Activated CD8-positive, alpha-beta T cell treated with anti-CD3 and anti-CD28 coated beads for 36 hours (primary cell): ENCODE results near the gene FBXO31. TPM values are rescaled to one million over a fixed set of nuclear protein-coding genes. Genes with fewer than 3 reads are reported as not detected.

ENCODE experiments used
- ATAC-seq: fragments of 200-7000 bp; cut with Tn5 transposase; one replicate; pipeline ENCODE4 v1.10.0; 2021; ENCODE audit warnings: mild to moderate bottlenecking, moderate library complexity
- CTCF ChIA-PET: fragments of 350-600 bp; sonication (Branson Sonifier 250); formaldehyde crosslinking; loops from one replicate; lab custom pipeline; 2021; ENCODE audit warnings: antibody characterized with exemption; lab: Charles Lee
- POLR2A ChIA-PET: fragments of 350-600 bp; sonication (Branson Sonifier 250); formaldehyde crosslinking; loops from one replicate; lab custom pipeline; 2021; ENCODE audit warnings: antibody characterized with exemption; lab: Charles Lee
- DNase-seq: peaks from one replicate; pipeline ENCODE4 v3.0.0-alpha.2; 2020
- H3K27ac Mint-ChIP-seq: one replicate; pipeline ENCODE4 v1.8.0; 2021; ENCODE audit warnings: mild to moderate bottlenecking, mixed read lengths
- H3K27me3 Mint-ChIP-seq: one replicate; pipeline ENCODE4 v1.8.0; 2021; ENCODE audit warnings: mixed read lengths
- H3K36me3 Mint-ChIP-seq: one replicate; pipeline ENCODE4 v1.8.0; 2021; ENCODE audit warnings: low read depth, mixed read lengths
- H3K4me1 Mint-ChIP-seq: one replicate; pipeline ENCODE4 v1.8.0; 2021; ENCODE audit warnings: low read depth, mixed read lengths
- H3K4me3 Mint-ChIP-seq: one replicate; pipeline ENCODE4 v1.8.0; 2021; ENCODE audit warnings: mild to moderate bottlenecking, moderate library complexity, mixed read lengths
- H3K9me3 Mint-ChIP-seq: one replicate; pipeline ENCODE4 v1.8.0; 2021; ENCODE audit warnings: mixed read lengths
- CTCF ChIP-seq: fragments of 200-600 bp; IDR thresholded peaks from one replicate; pipeline ENCODE4 v1.8.0; 2022; ENCODE audit warnings: antibody characterized with exemption, mild to moderate bottlenecking
- intact Hi-C: fragments of 100-400 bp; cut with micrococcal nuclease; formaldehyde crosslinking; loops from one replicate; pipeline ENCODE4 v1.10.0; 2022
- total RNA-seq, 2 experiments: library from RNA; stranded (reverse); gene quantifications; one replicate each; pipeline ENCODE4 v1.2.3, GENCODE V29; 2021

The FBXO31 gene
- total RNA-seq, 2 experiments from 2014 or later = 32.0 to 32.7 TPM

- no peak for TF ChIP-seq CTCF
- H3K4me1 Mint-ChIP-seq = peaks cover 26% of the 10 kb centered on the region
- H3K27me3 Mint-ChIP-seq = no peaks in the 10 kb centered on the region
- DNase-seq (no peak), ATAC-seq (no peak)
- ChIA-PET CTCF (interaction anchor here (1.3 kb wide), 1 partner anchor 36 kb away, joined by 3 read pairs; no protein-coding TSS in a partner anchor), POLR2A (no interaction called here)
- intact Hi-C loops = no loop called here
- H3K9me3 Mint-ChIP-seq = no peaks in the 10 kb centered on the region
- peaks cover 49% of the 10 kb centered on the region for H3K36me3 Mint-ChIP-seq
- H3K4me3 Mint-ChIP-seq = peak overlapping the region; percentile 53
- peak overlapping the region; percentile 95 for H3K27ac Mint-ChIP-seq
Observed at GRCh38 chr16:87345726-87346424, 37.7 kb downstream of the FBXO31 start.

GRCh38 chr16:87344931-87345631, 38.5 kb downstream of the FBXO31 start:
- ChIA-PET POLR2A (no interaction called here), CTCF (interaction anchor here (0.9 to 1.3 kb wide), 3 partner anchors 13 to 291 kb away, joined by 3 read pairs; no protein-coding TSS in a partner anchor)
- TF ChIP-seq CTCF = no peak
- Mint-ChIP-seq H3K36me3 (peaks cover 54% of the 10 kb centered on the region), H3K27ac (peak overlapping the region; percentile 95), H3K4me3 (peak overlapping the region; percentile 53), H3K9me3 (no peaks in the 10 kb centered on the region), H3K27me3 (no peaks in the 10 kb centered on the region), H3K4me1 (peaks cover 26% of the 10 kb centered on the region)
- peak; percentile 79 for ATAC-seq
- peak; percentile 79 for DNase-seq
- intact Hi-C loops = no loop called here

GRCh38 chr16:87344165-87344930, 39.2 kb downstream of the FBXO31 start:
- intact Hi-C loops = no loop called here
- peak overlapping the region; percentile 44 for H3K4me3 Mint-ChIP-seq
- ChIA-PET CTCF (interaction anchor here (0.8 to 1.3 kb wide), 4 partner anchors 13 to 291 kb away, joined by 3 read pairs; partner anchors contain the start of gene FBXO31), POLR2A (interaction anchor here (0.6 kb wide), 1 partner anchor 42 kb away, joined by 3 read pairs; no protein-coding TSS in a partner anchor)
- H3K27ac Mint-ChIP-seq = peak overlapping the region; percentile 67
- no peak for DNase-seq
- ATAC-seq = no peak
- H3K9me3 Mint-ChIP-seq = no peaks in the 10 kb centered on the region
- H3K4me1 Mint-ChIP-seq = peaks cover 26% of the 10 kb centered on the region
- peaks cover 55% of the 10 kb centered on the region for H3K36me3 Mint-ChIP-seq
- no peaks in the 10 kb centered on the region for H3K27me3 Mint-ChIP-seq
- no peak for TF ChIP-seq CTCF

- intact Hi-C loops = no loop called here
- no peak for TF ChIP-seq CTCF
- H3K27me3 Mint-ChIP-seq = no peaks in the 10 kb centered on the region
- ChIA-PET CTCF (interaction anchor here (0.8 to 1.1 kb wide), 2 partner anchors 12 to 40 kb away, joined by 3 read pairs; partner anchors contain the start of gene FBXO31), POLR2A (interaction anchor here (0.6 kb wide), 1 partner anchor 42 kb away, joined by 3 read pairs; no protein-coding TSS in a partner anchor)
- no peaks in the 10 kb centered on the region for H3K9me3 Mint-ChIP-seq
- ATAC-seq (no peak), DNase-seq (no peak)
- H3K4me1 Mint-ChIP-seq = peaks cover 26% of the 10 kb centered on the region
- H3K27ac Mint-ChIP-seq = peak overlapping the region; percentile 67
- peak overlapping the region; percentile 33 for H3K4me3 Mint-ChIP-seq
- H3K36me3 Mint-ChIP-seq = peaks cover 56% of the 10 kb centered on the region
Observed at GRCh38 chr16:87343753-87344050, 39.9 kb downstream of the FBXO31 start.
